ENCODE data around the gene SF3B6.
"Not testable (repeated sequence)": the region's sequence is repeated elsewhere in the genome, so short reads cannot be mapped to it uniquely, and the experiment has no call there.

DNA sequence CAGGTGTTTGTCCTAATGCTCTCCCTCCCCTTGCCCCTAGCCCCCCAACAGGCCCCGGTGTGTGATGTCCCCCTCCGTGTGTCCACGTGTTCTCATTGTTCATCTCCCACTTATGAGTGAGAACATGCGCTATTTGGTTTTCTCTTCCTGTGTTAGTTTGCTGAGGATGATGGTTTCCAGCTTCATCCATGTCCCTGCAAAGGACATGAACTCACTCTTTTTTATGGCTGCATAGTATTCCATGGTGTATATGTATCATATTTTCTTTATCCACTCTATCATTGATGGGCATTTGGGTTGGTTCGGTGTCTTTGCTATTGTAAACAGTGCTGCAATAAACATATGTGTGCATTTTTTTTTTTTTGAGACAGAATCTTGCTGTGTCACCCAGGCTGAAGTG, 17.1 kb upstream of the SF3B6 start:
- TF ChIP-seq, protein P1, sequence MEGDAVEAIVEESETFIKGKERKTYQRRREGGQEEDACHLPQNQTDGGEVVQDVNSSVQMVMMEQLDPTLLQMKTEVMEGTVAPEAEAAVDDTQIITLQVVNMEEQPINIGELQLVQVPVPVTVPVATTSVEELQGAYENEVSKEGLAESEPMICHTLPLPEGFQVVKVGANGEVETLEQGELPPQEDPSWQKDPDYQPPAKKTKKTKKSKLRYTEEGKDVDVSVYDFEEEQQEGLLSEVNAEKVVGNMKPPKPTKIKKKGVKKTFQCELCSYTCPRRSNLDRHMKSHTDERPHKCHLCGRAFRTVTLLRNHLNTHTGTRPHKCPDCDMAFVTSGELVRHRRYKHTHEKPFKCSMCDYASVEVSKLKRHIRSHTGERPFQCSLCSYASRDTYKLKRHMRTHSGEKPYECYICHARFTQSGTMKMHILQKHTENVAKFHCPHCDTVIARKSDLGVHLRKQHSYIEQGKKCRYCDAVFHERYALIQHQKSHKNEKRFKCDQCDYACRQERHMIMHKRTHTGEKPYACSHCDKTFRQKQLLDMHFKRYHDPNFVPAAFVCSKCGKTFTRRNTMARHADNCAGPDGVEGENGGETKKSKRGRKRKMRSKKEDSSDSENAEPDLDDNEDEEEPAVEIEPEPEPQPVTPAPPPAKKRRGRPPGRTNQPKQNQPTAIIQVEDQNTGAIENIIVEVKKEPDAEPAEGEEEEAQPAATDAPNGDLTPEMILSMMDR (IDR thresholded peaks at IDR 0.05): not testable (repeated sequence)
- not testable (repeated sequence) for TF ChIP-seq POLR2A (IDR thresholded peaks at IDR 0.05)

Data from thyroid gland (tissue), 4 donors.